Ovary (tissue), 3 donors: ENCODE data around the gene SLCO2B1.

Experiments
- EP300 ChIP-seq: sonication (generic); formaldehyde crosslinking; IDR thresholded peaks from one replicate; pipeline ENCODE4 v1.6.1; 2017; ENCODE audit warnings: antibody characterized with exemption
- TF ChIP-seq, protein P1 (sequence below), 3 donors: fragments of 450-650 bp in 2 of 3; fragments of 200-600 bp in 1 of 3; IDR thresholded peaks; one replicate each; pipeline versions ENCODE4 v1.5.1 to v1.8.0; 2016 to 2022; ENCODE audit warnings: antibody characterized with exemption in 3 of 3, mild to moderate bottlenecking in 1 of 3
- donor health status: DM: no; HTN: no; CAD: no.

- TF ChIP-seq, protein P1, sequence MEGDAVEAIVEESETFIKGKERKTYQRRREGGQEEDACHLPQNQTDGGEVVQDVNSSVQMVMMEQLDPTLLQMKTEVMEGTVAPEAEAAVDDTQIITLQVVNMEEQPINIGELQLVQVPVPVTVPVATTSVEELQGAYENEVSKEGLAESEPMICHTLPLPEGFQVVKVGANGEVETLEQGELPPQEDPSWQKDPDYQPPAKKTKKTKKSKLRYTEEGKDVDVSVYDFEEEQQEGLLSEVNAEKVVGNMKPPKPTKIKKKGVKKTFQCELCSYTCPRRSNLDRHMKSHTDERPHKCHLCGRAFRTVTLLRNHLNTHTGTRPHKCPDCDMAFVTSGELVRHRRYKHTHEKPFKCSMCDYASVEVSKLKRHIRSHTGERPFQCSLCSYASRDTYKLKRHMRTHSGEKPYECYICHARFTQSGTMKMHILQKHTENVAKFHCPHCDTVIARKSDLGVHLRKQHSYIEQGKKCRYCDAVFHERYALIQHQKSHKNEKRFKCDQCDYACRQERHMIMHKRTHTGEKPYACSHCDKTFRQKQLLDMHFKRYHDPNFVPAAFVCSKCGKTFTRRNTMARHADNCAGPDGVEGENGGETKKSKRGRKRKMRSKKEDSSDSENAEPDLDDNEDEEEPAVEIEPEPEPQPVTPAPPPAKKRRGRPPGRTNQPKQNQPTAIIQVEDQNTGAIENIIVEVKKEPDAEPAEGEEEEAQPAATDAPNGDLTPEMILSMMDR (IDR thresholded peaks at IDR 0.05), result no peak
- no peak for TF ChIP-seq EP300
These were observed 8.4 kb downstream of the SLCO2B1 start for GRCh38 chr11:75159151-75159953.
